Glomerular endothelial cell (primary cell): ENCODE measurements around the gene DNER. TPM values are rescaled to one million over a fixed set of nuclear protein-coding genes. Genes with fewer than 3 reads are reported as not detected.
"Not testable (repeated sequence)": the region's sequence is repeated elsewhere in the genome, so short reads cannot be mapped to it uniquely, and the experiment has no call there.

Source experiments
- DNase-seq: peaks from one replicate; pipeline ENCODE4 v3.0.0-alpha.2; 2011; ENCODE audit warnings: low read depth, low spot score; ENCODE audit errors: extremely low read depth
- total RNA-seq: library from RNA; depleted of rRNA; stranded (reverse); fragments of >200 nt; gene quantifications from 2 replicates; pipeline ENCODE4 v1.2.3, GENCODE V29; 2015

DNER gene
- total RNA-seq, 1 donor from 2014 or later = 5.4 TPM

DNA sequence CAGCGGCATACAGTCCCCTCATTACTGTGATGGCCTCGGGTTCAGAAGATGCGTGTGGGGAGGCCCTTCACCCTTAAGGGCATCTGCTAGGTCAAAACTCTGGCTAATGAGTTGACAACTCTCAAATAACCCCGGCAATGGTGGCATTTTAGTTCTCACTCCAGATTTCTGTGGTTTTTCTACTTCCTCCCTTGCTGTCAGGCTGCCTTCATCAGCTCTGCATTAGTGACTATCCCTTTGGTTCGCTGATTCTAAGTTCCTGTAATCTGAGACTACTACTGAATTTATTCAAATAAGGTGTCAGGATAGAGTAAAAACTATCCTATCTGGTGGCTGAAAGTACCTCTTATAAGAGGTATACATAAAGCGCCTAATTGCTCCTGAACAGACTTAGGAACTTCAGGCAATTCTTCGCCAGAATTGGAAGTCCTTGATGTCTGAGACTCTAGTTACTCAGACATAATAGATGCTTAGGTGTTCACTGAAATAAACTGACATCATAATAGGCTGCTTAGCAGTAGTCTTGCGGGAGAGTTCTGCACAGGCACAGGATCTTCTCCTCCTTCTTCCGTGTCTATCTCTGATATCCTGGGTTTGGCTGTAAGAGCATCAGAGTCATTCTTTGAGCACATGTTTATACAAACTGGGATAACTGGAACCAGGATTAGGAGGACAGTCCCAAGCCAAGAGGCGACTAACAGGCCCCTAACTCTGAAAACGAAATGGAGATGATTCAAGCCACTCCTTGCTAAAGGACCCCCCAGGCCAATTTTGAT is 194.5 kb downstream of the DNER start:
- no peak for DNase-seq

GRCh38 chr2:229514273-229514895 is 200.0 kb downstream of the DNER start:
- no peak for DNase-seq

DNA sequence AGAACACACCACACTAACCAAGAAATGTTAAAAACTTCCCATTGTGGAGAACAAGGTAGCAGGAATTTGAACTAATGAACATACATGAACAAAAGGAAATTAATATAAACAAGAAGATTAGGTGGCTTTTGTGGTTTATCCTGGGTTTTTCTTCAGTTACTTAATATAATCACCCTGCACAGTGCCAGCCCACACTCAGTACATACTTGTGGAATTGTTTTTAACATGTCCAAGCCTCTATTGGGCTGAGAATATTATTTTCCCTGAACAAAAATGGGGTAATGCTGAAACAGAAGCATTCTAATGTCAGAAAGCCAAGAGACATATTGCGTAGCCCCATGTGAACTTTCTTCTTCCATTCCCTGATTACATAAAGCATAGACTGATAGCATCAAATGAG is 202.8 kb downstream of the DNER start:
- DNase-seq = no peak

GRCh38 chr2:229506699-229507098 is 207.7 kb downstream of the DNER start:
- DNase-seq = not testable (repeated sequence)

DNA sequence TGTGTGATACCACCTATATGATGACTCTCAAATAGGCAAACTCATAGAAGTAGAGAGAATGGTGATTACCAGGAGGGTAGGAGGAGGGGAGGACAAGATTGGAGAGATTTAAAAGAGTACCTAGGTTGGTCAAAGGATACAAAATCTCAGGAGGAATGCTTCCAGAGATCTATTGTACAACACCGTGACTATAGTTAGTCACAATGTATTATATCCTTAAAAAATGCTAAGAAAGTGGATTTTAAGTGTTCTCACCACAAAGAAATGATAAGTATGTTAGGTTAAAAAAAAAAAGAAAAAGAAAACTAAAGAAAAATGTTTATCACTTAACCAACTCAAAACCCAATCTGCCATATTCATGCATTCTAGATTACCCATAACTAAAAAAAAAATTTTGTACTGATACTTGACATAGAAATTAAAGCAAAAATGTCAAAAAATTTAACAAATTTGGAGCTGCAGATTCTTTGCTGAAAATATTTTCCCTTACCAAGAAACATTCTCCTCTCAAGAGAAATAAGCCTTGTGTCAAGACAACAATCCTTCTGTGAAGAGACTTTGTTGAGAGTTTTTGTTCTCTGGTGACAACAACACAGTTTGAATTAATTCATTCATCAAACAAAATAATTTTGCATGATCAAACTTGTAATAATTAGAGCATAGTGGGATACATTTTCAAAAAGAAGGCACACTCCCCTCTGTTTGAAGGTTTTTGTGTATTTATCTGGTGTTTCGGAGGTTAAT is 213.1 kb downstream of the DNER start:
- DNase-seq = no peak

GRCh38 chr2:229492034-229492433 is 222.3 kb downstream of the DNER start:
- DNase-seq = no peak

DNA sequence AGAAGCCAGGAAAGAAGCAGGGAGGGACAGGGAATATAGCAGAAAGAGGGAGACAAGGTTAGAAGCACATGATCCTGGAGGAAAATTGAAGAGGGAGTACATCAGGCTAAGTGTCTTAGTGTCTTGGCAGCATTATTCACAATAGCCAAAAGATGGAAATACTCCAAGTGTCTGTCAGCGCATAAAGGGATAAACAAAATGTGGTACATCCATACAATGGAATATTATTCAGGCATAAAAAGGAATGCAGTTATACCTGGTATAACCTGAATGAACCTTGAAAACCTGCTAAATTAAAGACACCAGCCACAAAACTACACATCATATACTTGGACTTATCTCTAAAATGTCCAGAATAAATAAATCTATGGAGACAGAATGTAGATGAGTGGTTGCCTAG is 224.2 kb downstream of the DNER start:
- no peak for DNase-seq

DNA sequence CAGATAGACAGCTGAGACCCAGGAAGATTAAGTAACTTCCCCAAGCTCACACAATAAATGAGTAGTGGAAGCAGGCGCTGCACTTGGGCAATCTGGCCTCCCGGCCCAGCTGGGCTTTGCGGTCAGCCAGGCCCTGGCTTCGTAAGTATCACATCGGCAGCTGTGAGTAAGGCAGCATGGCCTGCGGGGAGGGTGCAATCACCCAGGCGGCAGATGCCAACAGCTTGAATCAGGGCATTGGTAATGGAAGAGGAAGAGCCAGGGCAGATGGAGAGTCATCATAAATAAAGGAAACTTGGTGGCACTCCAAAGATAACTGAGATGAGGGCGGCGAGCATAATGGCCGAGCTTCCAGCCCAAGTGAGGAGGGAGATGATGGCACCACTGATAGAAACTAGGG is 225.3 kb downstream of the DNER start:
- no peak for DNase-seq

DNA sequence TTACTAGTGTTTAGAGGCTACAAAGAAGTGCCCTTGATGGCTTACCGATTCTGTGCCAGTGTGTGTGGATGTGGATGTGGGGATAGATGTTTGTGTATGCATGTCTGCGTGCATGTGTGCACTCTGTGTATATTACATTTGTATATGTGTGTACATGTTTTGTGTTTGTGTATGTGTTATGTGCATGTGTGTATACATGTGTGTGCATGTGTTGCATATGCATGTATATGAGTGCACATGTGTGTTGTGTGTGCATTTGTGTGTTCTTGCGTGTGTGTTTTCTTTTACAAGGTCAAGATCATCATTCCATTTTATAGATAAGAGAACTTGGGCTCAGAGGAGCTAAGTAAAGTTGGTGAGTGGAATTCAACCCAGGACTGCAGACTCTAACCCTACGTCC is 226.1 kb downstream of the DNER start:
- no peak for DNase-seq

- no peak for DNase-seq
Measured at GRCh38 chr2:229486673-229487072, 227.7 kb downstream of the DNER start.

DNA sequence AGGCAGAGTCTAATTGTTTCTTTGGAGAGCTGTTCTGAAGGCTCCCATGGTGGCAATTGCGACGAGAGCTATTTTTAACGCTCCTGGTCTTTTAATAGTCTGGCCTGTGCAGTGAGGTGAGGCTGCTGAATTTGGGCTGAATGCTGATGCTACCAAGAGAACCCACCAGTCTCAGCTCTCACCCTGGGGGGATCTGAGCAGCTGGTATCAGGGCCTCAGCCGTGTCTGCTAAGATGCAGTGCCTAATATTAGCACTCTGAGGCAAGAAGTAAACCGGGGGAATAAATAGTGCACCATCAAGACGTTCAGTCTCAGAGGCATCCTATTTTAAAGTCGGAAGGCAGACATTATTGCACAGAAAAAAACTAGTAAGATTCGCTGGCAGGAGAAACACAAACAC is 228.5 kb downstream of the DNER start:
- DNase-seq = no peak

GRCh38 chr2:229477269-229477755 is 237.0 kb downstream of the DNER start:
- DNase-seq = no peak

- DNase-seq = no peak
Measured at GRCh38 chr2:229475778-229476177, 238.6 kb downstream of the DNER start.

DNA sequence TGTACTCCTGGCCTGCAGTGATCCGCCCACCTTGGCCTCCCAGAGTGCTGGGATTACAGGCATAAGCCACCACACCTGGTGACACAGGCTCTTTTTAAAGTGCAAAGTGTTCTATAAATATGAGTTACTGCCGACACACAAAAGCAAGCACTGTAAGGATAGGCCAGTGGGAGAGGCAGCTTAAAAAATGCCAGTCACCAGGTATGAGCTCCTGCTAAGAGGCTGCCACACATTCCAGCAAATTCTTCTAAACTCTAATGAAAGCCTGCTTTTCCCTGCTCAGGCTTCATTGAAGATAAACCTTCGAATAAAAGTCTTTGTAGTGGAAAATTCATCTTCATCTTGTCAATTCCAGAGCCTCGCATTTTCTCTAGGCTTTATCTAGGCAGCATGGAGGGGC is 240.2 kb downstream of the DNER start:
- DNase-seq = no peak

DNA sequence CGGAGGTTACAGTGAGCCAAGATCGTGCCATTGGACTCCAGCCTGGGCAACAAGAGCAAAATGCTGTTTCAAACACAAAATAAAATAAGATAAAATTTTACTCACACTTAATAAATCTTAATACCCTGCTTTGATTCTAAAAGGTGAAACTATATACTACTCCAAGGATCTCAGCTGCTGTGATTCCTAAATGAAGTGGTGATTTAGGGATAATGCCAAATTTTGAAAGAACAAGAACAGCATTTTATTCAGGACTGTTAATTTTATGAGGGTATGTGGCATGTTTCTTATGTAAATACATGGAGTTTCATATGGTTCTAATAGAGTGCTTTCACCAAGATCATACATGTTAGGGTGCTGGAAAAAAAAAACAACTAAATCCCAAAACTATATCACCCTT is 243.6 kb downstream of the DNER start:
- DNase-seq = no peak

GRCh38 chr2:229467783-229468182 is 246.6 kb downstream of the DNER start:
- no peak for DNase-seq

GRCh38 chr2:229463841-229464346 is 250.5 kb downstream of the DNER start:
- DNase-seq = no peak

DNA sequence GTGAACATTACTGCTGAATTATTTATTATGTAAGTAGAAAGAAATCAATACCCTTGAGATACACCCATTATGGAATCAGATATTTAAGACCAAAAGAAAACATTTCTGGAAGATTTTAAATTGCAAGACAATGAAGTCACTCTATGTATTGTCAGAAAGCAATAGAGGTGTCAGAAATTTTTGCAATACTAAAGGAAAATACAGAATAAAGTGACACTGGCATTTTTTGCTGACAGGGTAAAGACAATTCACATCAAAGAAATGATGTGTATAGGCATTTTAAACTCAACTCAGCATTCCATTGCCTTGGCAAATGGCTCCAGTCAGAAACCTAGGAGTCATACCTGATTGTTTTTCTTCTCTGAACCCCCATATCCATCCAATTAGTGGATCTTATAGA is 252.2 kb downstream of the DNER start:
- DNase-seq = no peak

DNA sequence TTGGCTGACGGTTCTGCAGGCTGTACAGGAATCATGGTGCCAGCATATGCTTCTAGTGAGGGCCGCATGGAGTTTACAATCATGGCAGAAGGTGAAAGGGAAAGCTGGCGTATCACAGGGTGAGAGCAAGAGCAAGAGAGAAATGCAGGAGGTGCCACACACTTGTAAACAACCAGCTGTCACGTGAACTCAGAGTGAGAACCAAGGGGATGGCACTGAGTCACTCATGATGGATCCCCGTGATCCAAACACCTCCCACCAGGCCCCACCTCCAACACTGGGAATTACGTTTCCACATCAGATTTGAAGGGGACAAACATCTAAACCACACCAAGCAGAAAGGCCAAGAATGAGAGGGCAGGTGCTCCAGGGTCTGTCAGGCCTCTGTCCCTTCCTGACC is 258.3 kb downstream of the DNER start:
- DNase-seq = no peak

GRCh38 chr2:229454934-229455631 is 259.3 kb downstream of the DNER start:
- DNase-seq = no peak

DNA sequence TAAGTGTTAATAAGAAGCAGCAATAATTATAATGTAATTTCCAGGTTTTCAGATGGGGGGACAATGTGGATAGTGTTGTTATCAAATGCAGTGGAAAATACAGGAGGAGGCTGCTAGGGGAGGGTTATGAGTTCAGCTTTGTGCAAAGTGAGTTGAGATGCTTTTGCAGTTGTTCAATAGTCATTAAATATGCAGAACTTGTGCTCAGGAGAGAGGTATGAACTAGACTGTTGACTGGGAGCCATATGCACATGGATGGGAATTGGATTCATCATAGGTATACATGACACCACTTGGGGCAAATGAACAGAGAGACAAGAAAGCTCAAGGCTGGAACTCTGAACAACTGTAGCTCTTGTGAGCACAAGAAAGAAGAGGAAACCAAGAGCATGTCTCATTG is 261.1 kb downstream of the DNER start:
- no peak for DNase-seq
